Stimulated activated CD4-positive, alpha-beta T cell treated with anti-CD3 and anti-CD28 coated beads, Interleukin-12 subunit alpha, Interleukin-12 subunit beta, amount 100 ng/mL, for 48 hours (primary cell): ENCODE results near the gene ZSCAN32.
A peak's percentile ranks its signal among the peaks of the same experiment; 100 is the strongest.

Source experiments
- DNase-seq, 3 donors: peaks; one replicate each; pipeline ENCODE4 v3.0.0-alpha.2; 2020; ENCODE audit warnings: low read depth in 2 of 3, low spot score in 1 of 3

ZSCAN32 gene

GRCh38 chr16:3400779-3401688 lies at the start of gene ZSCAN32, which contains the start of gene ZNF174:
ZSCAN32 (minus strand) TSS chr16:3401004; CDS start chr16:3397557, 3,447 bp downstream.
ZNF174 (plus strand) TSS chr16:3401215; CDS start chr16:3402005, 790 bp downstream.
- DNase-seq = peak; percentile 97 to 99 (median 99)

- DNase-seq = peak in 2 of 3 donors; percentile 27 to 44
These were observed 43.2 kb upstream of the ZSCAN32 start for GRCh38 chr16:3444032-3444388.

- DNase-seq = peak; percentile 70 to 76 (median 75)
These were observed 42.6 kb upstream of the ZSCAN32 start, which contains the start of the genes NAA60 and ZNF597 for GRCh38 chr16:3443108-3444031. NAA60 (plus strand) TSS chr16:3443680; CDS start chr16:3476228, 32,548 bp downstream. ZNF597 (minus strand) TSS chr16:3443504; CDS start chr16:3443153, 351 bp downstream.

- DNase-seq = no peak
These were observed 38.8 kb upstream of the ZSCAN32 start for GRCh38 chr16:3439637-3440036.

GRCh38 chr16:3434373-3434772 lies 33.6 kb upstream of the ZSCAN32 start:
- DNase-seq = no peak

GRCh38 chr16:3431779-3432219 lies 31.0 kb upstream of the ZSCAN32 start:
- peak; percentile 49 to 60 (median 53) for DNase-seq

- DNase-seq = no peak
These were observed 13.1 kb upstream of the ZSCAN32 start for GRCh38 chr16:3413730-3414379.

- DNase-seq = no peak
These were observed 7.9 kb upstream of the ZSCAN32 start for GRCh38 chr16:3408561-3409197.

- DNase-seq = no peak
These were observed 1.1 kb upstream of the ZSCAN32 start for GRCh38 chr16:3401719-3402397.

- DNase-seq = no peak
These were observed 392 bp downstream of the ZSCAN32 start for GRCh38 chr16:3400446-3400778.

GRCh38 chr16:3389663-3390338 lies 11.0 kb downstream of the ZSCAN32 start:
- no peak for DNase-seq

- DNase-seq = no peak
These were observed 12.5 kb downstream of the ZSCAN32 start for GRCh38 chr16:3388325-3388724.

GRCh38 chr16:3383045-3383448 lies 17.8 kb downstream of the ZSCAN32 start:
- DNase-seq = no peak

- no peak for DNase-seq
These were observed 22.9 kb downstream of the ZSCAN32 start for GRCh38 chr16:3377917-3378316.

- no peak for DNase-seq
These were observed 25.1 kb downstream of the ZSCAN32 start for GRCh38 chr16:3375680-3376079.

- DNase-seq = no peak
These were observed 31.7 kb downstream of the ZSCAN32 start for GRCh38 chr16:3369073-3369472.

- peak; percentile 74 to 84 (median 82) for DNase-seq
These were observed 35.9 kb downstream of the ZSCAN32 start for GRCh38 chr16:3364774-3365427.

GRCh38 chr16:3363793-3364192 lies 37.0 kb downstream of the ZSCAN32 start:
- DNase-seq = no peak

- DNase-seq = no peak
These were observed 37.9 kb downstream of the ZSCAN32 start for GRCh38 chr16:3362931-3363330.
